Measurements from ENCODE around the gene SLC16A3. TPM values are rescaled to one million over a fixed set of nuclear protein-coding genes. Genes with fewer than 3 reads are reported as not detected.
"Not testable (repeated sequence)": the region's sequence is repeated elsewhere in the genome, so short reads cannot be mapped to it uniquely, and the experiment has no call there.

SLC16A3 gene
- total and polyA plus RNA-seq, 4 donors = 14.1 to 22.8 (median 19.0) TPM

DNA sequence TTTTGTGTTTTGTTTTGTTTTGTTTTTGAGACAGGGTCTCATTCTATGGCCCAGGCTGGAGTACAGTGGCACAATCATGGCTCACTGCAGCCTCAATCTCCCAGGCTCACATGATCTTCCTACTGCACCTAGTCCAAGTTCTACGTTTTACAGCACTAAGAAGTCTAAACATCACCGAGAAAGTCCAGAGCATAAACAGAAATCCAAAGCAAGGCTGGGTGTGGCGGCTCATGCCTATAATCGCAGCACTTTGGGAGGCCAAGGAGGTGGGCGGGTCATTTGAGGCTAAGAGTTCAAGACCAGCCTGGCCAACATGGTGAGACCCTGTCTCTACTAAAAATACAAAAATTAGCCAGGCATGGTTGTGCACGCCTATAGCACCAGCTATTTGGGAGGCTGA lies 35.8 kb upstream of the SLC16A3 start:
- not testable (repeated sequence) for H3K4me1 ChIP-seq (ENCODE audit: control insufficient read depth, insufficient read depth, low read length); H3K4me3 ChIP-seq (ENCODE audit: low read depth, low read length); DNase-seq (ENCODE audit: low read depth in 4 of 6, low spot score in 6 of 6); H3K27ac ChIP-seq (ENCODE audit: low read depth, low read length); H3K9me3 ChIP-seq (ENCODE audit: control insufficient read depth, insufficient read depth, low read length); H3K27me3 ChIP-seq (ENCODE audit: control insufficient read depth, insufficient read depth, low read length)
- H3K36me3 ChIP-seq (ENCODE audit: control insufficient read depth, insufficient read depth, low read length) = peaks cover 86% of the 10 kb centered on the region
- WGBS (ENCODE audit: insufficient coverage) = 80% methylated on average over 6 of the region's 6 CpGs

DNA sequence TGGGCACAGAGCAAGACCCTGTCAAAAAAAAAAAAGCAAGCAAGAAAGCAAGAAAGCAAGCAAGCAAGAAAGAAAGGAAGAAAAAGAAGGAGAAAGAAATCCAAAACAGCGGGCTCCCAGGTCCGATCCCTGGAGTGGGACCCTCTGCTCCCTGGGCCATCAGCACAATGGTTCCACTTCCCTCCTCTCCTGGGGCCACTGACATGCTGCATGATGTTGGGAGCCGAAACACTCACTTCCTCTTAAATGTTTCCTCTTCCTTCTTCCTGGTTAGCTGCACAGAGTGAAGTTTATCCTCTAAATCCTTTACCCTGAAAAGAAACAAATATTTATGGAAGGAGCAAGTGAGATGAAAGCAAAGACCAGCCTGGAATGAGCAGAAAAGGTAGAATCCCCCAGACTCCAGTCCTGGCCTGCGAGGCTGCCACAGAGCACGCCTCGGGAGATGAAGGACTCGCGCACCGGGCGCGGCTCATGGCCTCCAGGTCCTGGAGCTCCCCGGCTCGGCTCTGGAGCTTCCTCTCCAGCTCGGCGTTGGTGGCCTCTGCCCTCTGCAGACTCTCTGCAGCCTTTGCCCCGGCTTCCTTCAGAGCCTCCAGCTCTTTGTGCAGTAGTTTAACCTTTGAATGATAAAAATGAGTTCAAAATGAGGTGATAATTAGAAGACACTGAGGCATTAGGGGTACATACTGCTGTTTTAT lies 35.2 kb upstream of the SLC16A3 start:
- WGBS (ENCODE audit: insufficient coverage) = 97% methylated on average over 13 of the region's 16 CpGs
- H3K36me3 ChIP-seq (ENCODE audit: control insufficient read depth, insufficient read depth, low read length) = peaks cover 86% of the 10 kb centered on the region
- H3K27ac ChIP-seq (ENCODE audit: low read depth, low read length) = no peak overlapping the region
- H3K4me1 ChIP-seq (ENCODE audit: control insufficient read depth, insufficient read depth, low read length) = peaks cover 8% of the 10 kb centered on the region
- no peaks in the 10 kb centered on the region for H3K9me3 ChIP-seq (ENCODE audit: control insufficient read depth, insufficient read depth, low read length)
- H3K4me3 ChIP-seq (ENCODE audit: low read depth, low read length) = no peak overlapping the region
- DNase-seq (ENCODE audit: low read depth in 4 of 6, low spot score in 6 of 6) = no peak
- H3K27me3 ChIP-seq (ENCODE audit: control insufficient read depth, insufficient read depth, low read length) = no peaks in the 10 kb centered on the region

GRCh38 chr17:82194765-82195164 lies 34.1 kb upstream of the SLC16A3 start:
- DNase-seq (ENCODE audit: low read depth in 4 of 6, low spot score in 6 of 6) = no peak
- H3K36me3 ChIP-seq (ENCODE audit: control insufficient read depth, insufficient read depth, low read length) = peaks cover 85% of the 10 kb centered on the region
- H3K27me3 ChIP-seq (ENCODE audit: control insufficient read depth, insufficient read depth, low read length) = no peaks in the 10 kb centered on the region
- 96% methylated on average over 16 of the region's 16 CpGs for WGBS (ENCODE audit: insufficient coverage)
- no peak overlapping the region for H3K27ac ChIP-seq (ENCODE audit: low read depth, low read length)
- no peaks in the 10 kb centered on the region for H3K9me3 ChIP-seq (ENCODE audit: control insufficient read depth, insufficient read depth, low read length)
- no peak overlapping the region for H3K4me3 ChIP-seq (ENCODE audit: low read depth, low read length)
- H3K4me1 ChIP-seq (ENCODE audit: control insufficient read depth, insufficient read depth, low read length) = peaks cover 8% of the 10 kb centered on the region

GRCh38 chr17:82195675-82196672 lies 32.9 kb upstream of the SLC16A3 start:
- Histone ChIP-seq H3K4me1 (ENCODE audit: control insufficient read depth, insufficient read depth, low read length) (peaks cover 8% of the 10 kb centered on the region), H3K27me3 (ENCODE audit: control insufficient read depth, insufficient read depth, low read length) (no peaks in the 10 kb centered on the region), H3K9me3 (ENCODE audit: control insufficient read depth, insufficient read depth, low read length) (no peaks in the 10 kb centered on the region), H3K27ac (ENCODE audit: low read depth, low read length) (no peak overlapping the region), H3K4me3 (ENCODE audit: low read depth, low read length) (no peak overlapping the region), H3K36me3 (ENCODE audit: control insufficient read depth, insufficient read depth, low read length) (peaks cover 93% of the 10 kb centered on the region)
- peak in 2 of 6 donors; percentile 7 to 54 for DNase-seq (ENCODE audit: low read depth in 4 of 6, low spot score in 6 of 6)
- 64% methylated on average over 25 of the region's 25 CpGs for WGBS (ENCODE audit: insufficient coverage)

DNA sequence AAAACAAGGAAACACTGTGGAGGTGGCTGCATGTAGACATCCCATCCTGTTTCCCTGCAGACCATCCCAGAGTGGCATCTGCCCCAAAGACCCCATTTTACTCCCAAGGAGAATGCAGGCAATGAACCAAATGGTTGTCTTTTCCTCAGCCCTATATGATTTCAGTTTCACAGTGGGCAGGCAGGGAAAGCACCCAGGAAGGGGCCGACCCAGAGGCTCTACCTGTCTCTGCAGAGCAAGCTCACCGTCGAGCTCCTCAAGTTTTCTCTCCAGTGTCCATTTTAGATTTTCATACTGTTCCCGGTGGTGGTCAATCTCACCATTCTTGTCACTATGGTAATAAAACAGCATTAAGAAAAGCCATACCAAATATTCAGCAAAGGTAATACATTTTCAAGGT lies 30.8 kb upstream of the SLC16A3 start:
- Histone ChIP-seq H3K36me3 (ENCODE audit: control insufficient read depth, insufficient read depth, low read length) (peaks cover 81% of the 10 kb centered on the region), H3K27ac (ENCODE audit: low read depth, low read length) (no peak overlapping the region), H3K9me3 (ENCODE audit: control insufficient read depth, insufficient read depth, low read length) (no peaks in the 10 kb centered on the region), H3K4me1 (ENCODE audit: control insufficient read depth, insufficient read depth, low read length) (peaks cover 8% of the 10 kb centered on the region), H3K4me3 (ENCODE audit: low read depth, low read length) (no peak overlapping the region), H3K27me3 (ENCODE audit: control insufficient read depth, insufficient read depth, low read length) (no peaks in the 10 kb centered on the region)
- WGBS (ENCODE audit: insufficient coverage) = 100% methylated on average over 3 of the region's 4 CpGs
- no peak for DNase-seq (ENCODE audit: low read depth in 4 of 6, low spot score in 6 of 6)

- Histone ChIP-seq H3K9me3 (ENCODE audit: control insufficient read depth, insufficient read depth, low read length) (no peaks in the 10 kb centered on the region), H3K4me3 (ENCODE audit: low read depth, low read length) (no peak overlapping the region), H3K4me1 (ENCODE audit: control insufficient read depth, insufficient read depth, low read length) (peaks cover 8% of the 10 kb centered on the region), H3K27ac (ENCODE audit: low read depth, low read length) (no peak overlapping the region), H3K36me3 (ENCODE audit: control insufficient read depth, insufficient read depth, low read length) (peaks cover 74% of the 10 kb centered on the region), H3K27me3 (ENCODE audit: control insufficient read depth, insufficient read depth, low read length) (no peaks in the 10 kb centered on the region)
- no peak for DNase-seq (ENCODE audit: low read depth in 4 of 6, low spot score in 6 of 6)
- 97% methylated on average over 11 of the region's 12 CpGs for WGBS (ENCODE audit: insufficient coverage)
These were observed 29.3 kb upstream of the SLC16A3 start for GRCh38 chr17:82199496-82199895.

DNA sequence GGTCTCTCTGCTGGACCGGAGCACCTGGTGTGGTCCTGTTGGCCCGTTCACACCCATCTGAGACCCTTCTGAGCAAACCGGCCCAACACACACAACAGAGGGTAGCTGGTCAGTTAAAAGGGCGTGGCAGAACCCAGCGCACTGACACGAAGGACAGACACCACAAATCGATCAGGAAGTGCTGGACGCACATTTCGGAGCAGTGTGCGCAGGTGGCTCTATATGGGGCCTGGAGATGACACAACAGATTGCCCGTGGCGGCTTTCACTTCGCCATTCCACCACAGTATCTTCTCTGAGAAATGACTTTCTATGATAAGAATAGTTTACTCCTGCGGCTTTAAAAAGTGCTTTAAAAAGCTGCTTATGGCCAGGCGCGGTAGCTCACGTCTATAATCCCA lies 28.7 kb upstream of the SLC16A3 start:
- WGBS (ENCODE audit: insufficient coverage) = 95% methylated on average over 11 of the region's 17 CpGs
- Histone ChIP-seq H3K4me3 (ENCODE audit: low read depth, low read length) (no peak overlapping the region), H3K4me1 (ENCODE audit: control insufficient read depth, insufficient read depth, low read length) (peaks cover 8% of the 10 kb centered on the region), H3K27me3 (ENCODE audit: control insufficient read depth, insufficient read depth, low read length) (no peaks in the 10 kb centered on the region), H3K27ac (ENCODE audit: low read depth, low read length) (no peak overlapping the region), H3K36me3 (ENCODE audit: control insufficient read depth, insufficient read depth, low read length) (peaks cover 73% of the 10 kb centered on the region), H3K9me3 (ENCODE audit: control insufficient read depth, insufficient read depth, low read length) (no peaks in the 10 kb centered on the region)
- no peak for DNase-seq (ENCODE audit: low read depth in 4 of 6, low spot score in 6 of 6)

- Histone ChIP-seq H3K27me3 (ENCODE audit: control insufficient read depth, insufficient read depth, low read length) (no peaks in the 10 kb centered on the region), H3K4me3 (ENCODE audit: low read depth, low read length) (no peak overlapping the region), H3K4me1 (ENCODE audit: control insufficient read depth, insufficient read depth, low read length) (peaks cover 15% of the 10 kb centered on the region), H3K27ac (ENCODE audit: low read depth, low read length) (no peak overlapping the region), H3K36me3 (ENCODE audit: control insufficient read depth, insufficient read depth, low read length) (peaks cover 69% of the 10 kb centered on the region), H3K9me3 (ENCODE audit: control insufficient read depth, insufficient read depth, low read length) (no peaks in the 10 kb centered on the region)
- DNase-seq (ENCODE audit: low read depth in 4 of 6, low spot score in 6 of 6) = no peak
- WGBS (ENCODE audit: insufficient coverage) = 94% methylated on average over 5 of the region's 13 CpGs
These were observed 27.9 kb upstream of the SLC16A3 start for GRCh38 chr17:82200743-82201497.

- Histone ChIP-seq H3K27ac (ENCODE audit: low read depth, low read length) (no peak overlapping the region), H3K9me3 (ENCODE audit: control insufficient read depth, insufficient read depth, low read length) (no peaks in the 10 kb centered on the region), H3K4me1 (ENCODE audit: control insufficient read depth, insufficient read depth, low read length) (peaks cover 15% of the 10 kb centered on the region), H3K36me3 (ENCODE audit: control insufficient read depth, insufficient read depth, low read length) (peaks cover 63% of the 10 kb centered on the region), H3K4me3 (ENCODE audit: low read depth, low read length) (no peak overlapping the region), H3K27me3 (ENCODE audit: control insufficient read depth, insufficient read depth, low read length) (no peaks in the 10 kb centered on the region)
- 91% methylated on average over 23 of the region's 23 CpGs for WGBS (ENCODE audit: insufficient coverage)
- no peak for DNase-seq (ENCODE audit: low read depth in 4 of 6, low spot score in 6 of 6)
These were observed 27.3 kb upstream of the SLC16A3 start for GRCh38 chr17:82201498-82201910.
